SK-N-SH (cell line): ENCODE data around the gene ACAD11. TPM values are rescaled to one million over a fixed set of nuclear protein-coding genes. Genes with fewer than 3 reads are reported as not detected.

Experiments used
- CTCF ChIA-PET: fragments of 300-600, 350-600 bp; formaldehyde crosslinking; extraction: SDS; loops from one replicate; lab custom pipeline; 2021; lab: Yijun Ruan, JAX
- POLR2A ChIA-PET: fragments of 350-600 bp; sonication (Branson Sonifier 250); formaldehyde crosslinking; extraction: SDS; loops from one replicate; lab custom pipeline; 2020; ENCODE audit warnings: antibody characterized with exemption, inconsistent platforms; lab: Yijun Ruan, JAX
- DNase-seq: peaks from one replicate; pipeline ENCODE4 v3.0.0; 2012
- H2AFZ ChIP-seq: fragments of 200-600 bp; sonication (generic); 2 replicates; pipeline ENCODE4 v1.8.1; 2016; ENCODE audit warnings: antibody characterized with exemption, mild to moderate bottlenecking, low read depth
- H3F3A ChIP-seq: fragments of 200-600 bp; sonication (generic); replicated peaks from 2 replicates; pipeline ENCODE3; 2016; ENCODE audit warnings: antibody characterized with exemption, mild to moderate bottlenecking; ENCODE audit not compliant: insufficient read depth
- H3K27ac ChIP-seq, 2 experiments: fragments of 200-500 bp in 1 of 2; fragments of 200-600 bp in 1 of 2; sonication (Bioruptor generic) in 1 of 2; sonication (generic), shearing (Covaris generic) in 1 of 2; 2 replicates each; pipeline versions ENCODE4 v1.5.1 to v1.6.1; 2014 to 2016; ENCODE audit warnings: low read depth in 2 of 2, inconsistent platforms in 1 of 2, low read length in 1 of 2, mild to moderate bottlenecking in 1 of 2, mixed read lengths in 1 of 2
- H3K27me3 ChIP-seq: fragments of 200-600 bp; sonication (generic), shearing (Covaris generic); 2 replicates; pipeline ENCODE4 v1.6.1; 2016; ENCODE audit warnings: mixed run types; ENCODE audit not compliant: insufficient read depth
- H3K36me3 ChIP-seq, 2 experiments: fragments of 200-500 bp in 1 of 2; fragments of 200-600 bp in 1 of 2; sonication (Bioruptor generic) in 1 of 2; sonication (generic) in 1 of 2; replicated peaks in 1 of 2; 2 replicates each; pipeline versions ENCODE3 to v1.5.1; 2014 to 2016; ENCODE audit warnings: low read length in 1 of 2, mild to moderate bottlenecking in 1 of 2; ENCODE audit not compliant: insufficient read depth in 2 of 2, control insufficient read depth in 1 of 2
- H3K4me1 ChIP-seq, 2 experiments: fragments of 200-500 bp in 1 of 2; fragments of 200-600 bp in 1 of 2; sonication (Bioruptor generic) in 1 of 2; sonication (generic), shearing (Covaris generic) in 1 of 2; 2 replicates each; pipeline versions ENCODE4 v1.5.1 to v1.6.1; 2014 to 2016; ENCODE audit warnings: low read depth in 1 of 2, low read length in 1 of 2, mixed run types in 1 of 2; ENCODE audit not compliant: insufficient read depth in 2 of 2, control insufficient read depth in 1 of 2
- H3K4me2 ChIP-seq: fragments of 200-600 bp; sonication (generic), shearing (Covaris generic); 2 replicates; pipeline ENCODE4 v1.6.1; 2017; ENCODE audit warnings: mixed run types
- H3K4me3 ChIP-seq, 2 experiments: fragments of 200-500 bp in 1 of 2; fragments of 200-600 bp in 1 of 2; sonication (Bioruptor generic) in 1 of 2; sonication (generic), shearing (Covaris generic) in 1 of 2; 2 replicates each; pipeline versions ENCODE4 v1.5.1 to v1.8.1; 2014 to 2016; ENCODE audit warnings: low read depth in 2 of 2, inconsistent platforms in 1 of 2, low read length in 1 of 2, mild to moderate bottlenecking in 1 of 2, mixed read lengths in 1 of 2, moderate library complexity in 1 of 2
- H3K79me2 ChIP-seq: fragments of 200-600 bp; sonication (generic); 2 replicates; pipeline ENCODE4 v1.8.1; 2017; ENCODE audit warnings: mild to moderate bottlenecking; ENCODE audit not compliant: insufficient read depth
- H3K9ac ChIP-seq: fragments of 200-600 bp; sonication (generic); 2 replicates; pipeline ENCODE4 v1.6.1; 2017; ENCODE audit warnings: mixed run types
- H3K9me2 ChIP-seq: fragments of 200-600 bp; sonication (generic); 2 replicates; pipeline ENCODE4 v1.6.1; 2017; ENCODE audit warnings: mixed run types
- H3K9me3 ChIP-seq: fragments of 200-600 bp; sonication (generic); 2 replicates; pipeline ENCODE4 v1.6.1; 2017; ENCODE audit warnings: mixed run types, mild to moderate bottlenecking, moderate library complexity
- H4K20me1 ChIP-seq: fragments of 200-600 bp; sonication (generic); 2 replicates; pipeline ENCODE4 v1.6.1; 2017; ENCODE audit warnings: mild to moderate bottlenecking, mixed run types; ENCODE audit not compliant: insufficient read depth
- CHD2 ChIP-seq: fragments of 150-350 bp; IDR thresholded peaks from 2 replicates; pipeline ENCODE4 v1.6.1; 2018; ENCODE audit warnings: low read length; ENCODE audit not compliant: partially characterized antibody
- CTCF ChIP-seq: fragments of 200-600 bp; sonication (generic); IDR thresholded peaks from 2 replicates; pipeline ENCODE4 v1.6.1; 2017; ENCODE audit warnings: antibody characterized with exemption, mild to moderate bottlenecking, moderate library complexity
- ELF1 ChIP-seq: IDR thresholded peaks from 2 replicates; pipeline ENCODE4 v1.4.0; 2012
- FOXJ3 ChIP-seq: sonication (generic); formaldehyde crosslinking; IDR thresholded peaks from 2 replicates; pipeline ENCODE4 v1.5.1; 2020; ENCODE audit warnings: mild to moderate bottlenecking, missing genetic modification reagents
- FOXM1 ChIP-seq: IDR thresholded peaks from 2 replicates; pipeline ENCODE4 v1.4.0; 2012; ENCODE audit warnings: low read depth, mild to moderate bottlenecking
- GABPA ChIP-seq: IDR thresholded peaks from 2 replicates; pipeline ENCODE4 v1.4.0; 2012; ENCODE audit warnings: low read depth, mild to moderate bottlenecking
- MAX ChIP-seq: IDR thresholded peaks from 2 replicates; pipeline ENCODE4 v1.4.0; 2012; ENCODE audit warnings: low read depth
- MEF2A ChIP-seq: IDR thresholded peaks from 2 replicates; pipeline ENCODE4 v1.4.0; 2012; ENCODE audit warnings: low read depth, borderline replicate concordance
- POLR2AphosphoS5 ChIP-seq: IDR thresholded peaks from 2 replicates; pipeline ENCODE4 v1.6.1; 2012; ENCODE audit warnings: low read depth, low read length
- RCOR1 ChIP-seq: fragments of 150-350 bp; IDR thresholded peaks from 2 replicates; pipeline ENCODE4 v1.6.1; 2017; ENCODE audit warnings: antibody characterized with exemption, low read length
- RFX5 ChIP-seq: IDR thresholded peaks from 2 replicates; pipeline ENCODE4 v1.6.1; 2012; ENCODE audit warnings: mild to moderate bottlenecking, improper control_type of control experiment, low read length
- ZBTB33 ChIP-seq: IDR thresholded peaks from 2 replicates; pipeline ENCODE4 v1.4.0; 2012; ENCODE audit warnings: low read depth, borderline replicate concordance
- WGBS: methylation state at CpG from one replicate; pipeline ENCODE4 v1.1.6; 2017; ENCODE audit warnings: low lambda C conversion rate; 5-methylcytosine and 5-hydroxymethylcytosine counted together
- polyA plus RNA-seq, 3 experiments: library from polyadenylated mRNA; depleted of rRNA; stranded (reverse); fragments of >200 nt; gene quantifications; 2 replicates each; pipeline ENCODE4 v1.2.3, GENCODE V29; 2012

The ACAD11 gene
- polyA plus RNA-seq, 1 of the 3 experiments (the other 2 are of a cell fraction): 16.3 TPM

DNA sequence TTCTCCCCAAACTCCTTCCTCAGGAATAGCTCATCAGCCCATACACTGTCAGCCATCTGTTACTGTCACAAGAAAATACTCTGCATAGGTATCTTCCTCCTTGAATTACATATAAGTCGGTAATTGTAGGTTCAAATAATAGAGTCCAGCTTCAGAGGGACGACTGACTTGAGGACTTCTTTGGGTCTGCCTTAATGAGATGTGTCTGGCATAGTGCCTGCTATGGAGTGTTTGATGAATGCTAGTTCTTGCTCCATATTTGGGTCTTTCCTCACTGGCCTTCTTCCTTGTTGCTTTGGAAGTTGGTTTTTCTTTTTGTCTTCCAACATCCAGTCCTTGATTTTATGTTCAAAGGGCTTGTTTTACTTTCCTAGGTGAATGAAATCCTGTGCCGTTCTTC is 129.0 kb downstream of the ACAD11 start (continued):
- no peak for TF ChIP-seq CTCF
- no peak for TF ChIP-seq CHD2
- no peak for TF ChIP-seq FOXM1
- TF ChIP-seq, all 33 proteins: peak for 0

- Histone ChIP-seq H4K20me1 (no peaks in the 10 kb centered on the region), H3K9ac (no peak overlapping the region), H3K27ac (no peak overlapping the region), H2AFZ (no peak overlapping the region), H3F3A (no peaks in the 10 kb centered on the region), H3K4me3 (no peak overlapping the region), H3K79me2 (no peaks in the 10 kb centered on the region; the same call in 1 of the 2 replicates), H3K36me3 (peaks cover 74 to 78% of the 10 kb centered on the region in 2 experiments), H3K27me3 (no peaks in the 10 kb centered on the region), H3K4me1 (no peaks in the 10 kb centered on the region), H3K4me2 (no peak overlapping the region), H3K9me2 (no peaks in the 10 kb centered on the region), H3K9me3 (no peaks in the 10 kb centered on the region)
- WGBS: 96% methylated on average over 3 of the region's 3 CpGs
- DNase-seq: no peak
- POLR2A ChIA-PET: no interaction called here
- TF ChIP-seq MEF2A (no peak), CTCF (no peak), POLR2AphosphoS5 (no peak), FOXJ3 (CRISPR knock-in tag) (no peak), FOXM1 (no peak), RFX5 (no peak), GABPA (no peak), ELF1 (no peak), RCOR1 (no peak), MAX (no peak), ZBTB33 (no peak)
- CTCF ChIA-PET: interaction anchor here (1.9 to 4.6 kb wide), 2 partner anchors 14 to 29 kb away, joined by 4 to 20 read pairs; no protein-coding TSS in a partner anchor
Measured at GRCh38 chr3:132522353-132522752, 137.3 kb downstream of the ACAD11 start.
